SK-N-SH treated with all-trans-retinoic acid at 6 μM for 48 hours (cell line): ENCODE results near the gene LSM3.

ENCODE experiments used
- ATAC-seq: fragments of 200-7000 bp; cut with Tn5 transposase; 3 replicates; pipeline ENCODE4 v1.9.1; 2020; ENCODE audit warnings: mild to moderate bottlenecking, moderate library complexity
- BACH2 ChIP-seq: fragments of 250-450 bp; sonication (Bioruptor Pico); IDR thresholded peaks from 2 replicates; pipeline ENCODE4 v1.9.0; 2021; ENCODE audit warnings: mild to moderate bottlenecking, borderline replicate concordance
- CREB5 ChIP-seq: fragments of 250-450 bp; sonication (Bioruptor Pico); IDR thresholded peaks from 2 replicates; pipeline ENCODE4 v1.5.1; 2020; ENCODE audit warnings: low read depth, mild to moderate bottlenecking, moderate library complexity
- CSDC2 ChIP-seq: fragments of 250-450 bp; sonication (Bioruptor Pico); IDR thresholded peaks from 2 replicates; pipeline ENCODE4 v1.5.0; 2020; ENCODE audit warnings: mild to moderate bottlenecking, moderate library complexity
- GLIS3 ChIP-seq: fragments of 250-450 bp; sonication (Bioruptor Pico); IDR thresholded peaks from 2 replicates; pipeline ENCODE4 v1.5.0; 2020; ENCODE audit warnings: mild to moderate bottlenecking, moderate library complexity
- ISL1 ChIP-seq: fragments of 250-450 bp; sonication (Bioruptor Pico); IDR thresholded peaks from 2 replicates; pipeline ENCODE4 v2.1.2; 2022; ENCODE audit warnings: mild to moderate bottlenecking, moderate library complexity
- OSR1 ChIP-seq: fragments of 250-450 bp; sonication (Bioruptor Pico); IDR thresholded peaks from 2 replicates; pipeline ENCODE4 v1.8.0; 2022; ENCODE audit warnings: moderate library complexity, mild to moderate bottlenecking, inconsistent platforms
- PATZ1 ChIP-seq: fragments of 250-450 bp; sonication (Bioruptor Pico); IDR thresholded peaks from 2 replicates; pipeline ENCODE4 v1.8.0; 2020; ENCODE audit warnings: mild to moderate bottlenecking, moderate library complexity, borderline replicate concordance
- POU6F1 ChIP-seq: fragments of 250-450 bp; sonication (Bioruptor Pico); IDR thresholded peaks from 2 replicates; pipeline ENCODE4 v1.8.0; 2021; ENCODE audit warnings: low read depth, mild to moderate bottlenecking, moderate library complexity, borderline replicate concordance
- PPARA ChIP-seq: fragments of 250-450 bp; sonication (Bioruptor Pico); IDR thresholded peaks from 2 replicates; pipeline ENCODE4 v1.5.0; 2020; ENCODE audit warnings: mild to moderate bottlenecking, borderline replicate concordance
- RARB ChIP-seq: fragments of 250-450 bp; sonication (Bioruptor Pico); IDR thresholded peaks from 2 replicates; pipeline ENCODE4 v1.8.0; 2021; ENCODE audit warnings: mild to moderate bottlenecking, moderate library complexity
- SNAI2 ChIP-seq: fragments of 250-450 bp; sonication (Bioruptor Pico); IDR thresholded peaks from 2 replicates; pipeline ENCODE4 v1.5.0; 2020; ENCODE audit warnings: mild to moderate bottlenecking, moderate library complexity
- TCF4 ChIP-seq: fragments of 250-450 bp; sonication (Bioruptor Pico); IDR thresholded peaks from 2 replicates; pipeline ENCODE4 v1.8.0; 2021; ENCODE audit warnings: mild to moderate bottlenecking, moderate library complexity, borderline replicate concordance
- TSHZ2 ChIP-seq: fragments of 250-450 bp; sonication (Bioruptor Pico); IDR thresholded peaks from 2 replicates; pipeline ENCODE4 v1.5.0; 2020; ENCODE audit warnings: mild to moderate bottlenecking, moderate library complexity
- ZC3H10 ChIP-seq: fragments of 250-450 bp; sonication (Bioruptor Pico); IDR thresholded peaks from 2 replicates; pipeline ENCODE4 v1.5.1; 2021; ENCODE audit warnings: mild to moderate bottlenecking, moderate library complexity
- ZFP3 ChIP-seq: fragments of 250-450 bp; sonication (Bioruptor Pico); IDR thresholded peaks from 2 replicates; pipeline ENCODE4 v1.5.0; 2020; ENCODE audit warnings: mild to moderate bottlenecking, moderate library complexity
- ZFP30 ChIP-seq: fragments of 450-650 bp; formaldehyde crosslinking; IDR thresholded peaks from 2 replicates; pipeline ENCODE4 v1.5.0; 2022; ENCODE audit warnings: mild to moderate bottlenecking, moderate library complexity
- ZNF565 ChIP-seq: fragments of 450-650 bp; formaldehyde crosslinking; conservative IDR thresholded peaks from 2 replicates; pipeline ENCODE4 v1.5.0; 2020; ENCODE audit warnings: low read depth, mild to moderate bottlenecking, moderate library complexity
- ZNF70 ChIP-seq: fragments of 450-650 bp; formaldehyde crosslinking; IDR thresholded peaks from 2 replicates; pipeline ENCODE4 v1.5.0; 2020; ENCODE audit warnings: mild to moderate bottlenecking, moderate library complexity

LSM3 gene

GRCh38 chr3:14150078-14150477, 28.5 kb upstream of the LSM3 start:
- TF ChIP-seq PPARA (CRISPR knock-in tag) (no peak), OSR1 (CRISPR knock-in tag) (no peak), POU6F1 (CRISPR knock-in tag) (no peak), ZNF70 (CRISPR knock-in tag) (no peak), RARB (CRISPR knock-in tag) (no peak), ZNF565 (no peak), PATZ1 (CRISPR knock-in tag) (no peak), ZFP3 (CRISPR knock-in tag) (no peak), CREB5 (CRISPR knock-in tag) (no peak), ZFP30 (CRISPR knock-in tag) (no peak)
- TF ChIP-seq, all 23 proteins: peak for 0
- ATAC-seq = no peak

GRCh38 chr3:14150491-14151230, 28.0 kb upstream of the LSM3 start:
- TF ChIP-seq PATZ1 (CRISPR knock-in tag) (no peak), ZNF565 (no peak), SNAI2 (CRISPR knock-in tag) (no peak), GLIS3 (CRISPR knock-in tag) (no peak), TSHZ2 (CRISPR knock-in tag) (no peak), ISL1 (no peak), BACH2 (CRISPR knock-in tag) (no peak), ZFP30 (CRISPR knock-in tag) (no peak), OSR1 (CRISPR knock-in tag) (no peak), ZC3H10 (CRISPR knock-in tag) (no peak), PPARA (CRISPR knock-in tag) (no peak), CSDC2 (CRISPR knock-in tag) (no peak), TCF4 (no peak)
- ATAC-seq = no peak

- ATAC-seq = no peak
- no peak for TF ChIP-seq OSR1 (CRISPR knock-in tag)
- TF ChIP-seq PPARA (CRISPR knock-in tag) = no peak
- no peak for TF ChIP-seq RARB (CRISPR knock-in tag)
- TF ChIP-seq POU6F1 (CRISPR knock-in tag) = no peak
- TF ChIP-seq ZFP30 (CRISPR knock-in tag) = no peak
- TF ChIP-seq ISL1 = no peak
- TF ChIP-seq BACH2 (CRISPR knock-in tag) = no peak
Measured at GRCh38 chr3:14151471-14152083, 27.0 kb upstream of the LSM3 start.
